ENCODE results near the gene SLC2A4RG. TPM values are rescaled to one million over a fixed set of nuclear protein-coding genes. Genes with fewer than 3 reads are reported as not detected.

SLC2A4RG gene
- total RNA-seq, 2 donors from 2014 or later: 41.2 to 48.0 TPM

DNA sequence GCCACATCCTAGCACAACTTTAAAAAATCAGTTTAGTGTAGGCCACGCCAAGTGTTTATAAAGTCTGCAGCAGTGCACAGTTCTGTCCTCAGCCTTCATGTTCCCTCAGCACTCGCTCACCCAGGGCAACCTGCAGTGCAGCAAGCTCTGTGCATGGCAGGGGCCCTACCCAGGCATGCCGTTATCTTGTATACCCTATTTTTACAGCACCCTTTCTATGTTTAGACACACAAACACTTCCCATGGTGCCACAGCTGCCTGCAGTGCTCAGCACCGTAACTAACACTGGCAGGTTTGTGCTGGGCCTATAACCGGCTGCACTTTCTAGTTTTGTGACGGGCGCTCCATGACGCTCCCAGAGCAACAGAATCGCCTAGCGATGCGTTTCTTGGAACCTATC, 47.7 kb downstream of the SLC2A4RG start:
- ATAC-seq: no peak
- DNase-seq: no peak
- intact Hi-C loops (cut with DNase I, micrococcal nuclease): no loop called here

DNA sequence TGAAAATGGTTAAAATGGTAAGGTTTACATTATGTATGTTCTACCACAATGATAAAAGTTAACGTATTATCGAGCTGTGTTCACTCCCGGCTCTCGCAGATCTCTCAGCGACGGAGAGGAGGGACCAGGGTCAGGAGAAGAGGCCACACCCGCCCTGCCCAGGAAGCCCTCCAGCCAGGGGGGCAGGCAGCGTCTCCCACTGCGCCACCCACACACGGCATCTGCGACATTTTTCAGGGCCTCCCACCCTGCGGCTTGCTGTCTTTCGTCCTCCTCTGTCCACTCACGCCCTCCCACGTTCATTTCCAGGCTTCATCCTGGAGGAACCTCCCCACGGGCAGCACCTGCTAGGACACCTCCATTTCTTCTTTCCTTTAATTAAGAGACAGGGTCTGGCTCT, 48.2 kb downstream of the SLC2A4RG start:
- ATAC-seq (no peak), DNase-seq (no peak)
- intact Hi-C loops (cut with DNase I, micrococcal nuclease): no loop called here

DNA sequence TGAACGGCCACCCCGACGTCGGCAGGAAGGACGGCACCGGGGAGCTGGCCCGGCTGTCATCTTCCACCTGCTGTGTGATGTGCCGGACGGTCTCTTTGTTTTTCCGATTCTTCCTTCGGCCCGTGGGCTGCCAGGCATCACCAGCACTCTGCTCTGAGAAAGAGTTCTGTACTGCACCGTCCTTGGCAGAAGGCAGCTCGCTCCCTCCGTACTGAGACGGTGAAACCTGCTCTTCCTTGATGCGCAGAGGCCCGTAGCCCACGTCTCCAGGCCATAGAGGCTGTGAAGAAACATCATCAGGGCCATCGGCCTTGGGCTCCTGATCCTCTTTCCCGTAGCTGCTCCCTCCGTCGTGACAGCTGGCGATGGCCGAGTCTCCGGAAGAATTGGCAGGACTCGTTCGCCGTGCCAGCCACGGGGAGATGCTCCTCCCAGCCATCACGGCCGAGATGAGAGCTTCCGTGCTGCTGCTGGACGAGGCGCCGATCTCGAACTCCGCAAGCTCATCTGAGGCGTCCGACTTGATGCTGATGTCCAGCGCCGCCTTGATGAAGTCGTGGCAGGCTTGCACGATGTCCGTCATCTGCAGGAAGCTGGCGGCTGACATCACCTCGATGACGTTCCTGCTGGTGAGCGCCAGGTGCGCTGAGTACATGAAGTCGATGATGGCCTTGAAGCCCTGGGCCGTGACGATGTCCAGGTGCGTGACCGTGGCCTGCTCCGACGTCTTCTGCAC, 50.4 kb downstream of the SLC2A4RG start:
- intact Hi-C loops (cut with DNase I, micrococcal nuclease): no loop called here
- DNase-seq (no peak), ATAC-seq (no peak)

DNA sequence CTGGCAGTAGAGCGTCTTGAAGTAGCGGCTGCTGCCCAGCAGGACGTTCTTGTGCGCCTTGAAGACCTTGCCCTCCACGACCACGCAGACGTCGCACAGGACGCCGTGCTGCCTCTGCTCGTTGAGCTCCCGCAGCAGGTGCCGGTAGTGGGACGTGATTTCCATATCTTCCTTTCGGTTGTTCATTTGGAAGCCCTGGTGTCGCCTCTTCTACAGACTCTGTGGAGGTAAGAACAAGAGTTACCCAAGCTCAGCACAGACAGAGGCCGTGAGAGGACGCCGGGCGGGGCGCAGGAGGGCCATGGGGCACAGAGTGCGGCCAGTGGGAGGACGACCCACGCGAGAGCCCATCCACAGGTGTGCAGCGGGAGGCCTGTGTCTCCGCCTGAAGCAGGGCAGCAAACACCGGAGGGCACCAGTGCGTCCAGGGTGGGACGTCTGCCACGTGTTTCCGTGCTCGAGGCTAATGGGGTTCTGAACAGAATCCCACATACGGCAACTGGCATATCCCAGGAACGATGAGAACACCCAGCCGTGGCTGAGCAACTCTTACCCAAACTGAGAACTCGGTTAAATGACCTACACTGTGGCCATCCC, 51.1 kb downstream of the SLC2A4RG start:
- DNase-seq: no peak
- no peak for ATAC-seq
- intact Hi-C loops (cut with DNase I, micrococcal nuclease): no loop called here

DNA sequence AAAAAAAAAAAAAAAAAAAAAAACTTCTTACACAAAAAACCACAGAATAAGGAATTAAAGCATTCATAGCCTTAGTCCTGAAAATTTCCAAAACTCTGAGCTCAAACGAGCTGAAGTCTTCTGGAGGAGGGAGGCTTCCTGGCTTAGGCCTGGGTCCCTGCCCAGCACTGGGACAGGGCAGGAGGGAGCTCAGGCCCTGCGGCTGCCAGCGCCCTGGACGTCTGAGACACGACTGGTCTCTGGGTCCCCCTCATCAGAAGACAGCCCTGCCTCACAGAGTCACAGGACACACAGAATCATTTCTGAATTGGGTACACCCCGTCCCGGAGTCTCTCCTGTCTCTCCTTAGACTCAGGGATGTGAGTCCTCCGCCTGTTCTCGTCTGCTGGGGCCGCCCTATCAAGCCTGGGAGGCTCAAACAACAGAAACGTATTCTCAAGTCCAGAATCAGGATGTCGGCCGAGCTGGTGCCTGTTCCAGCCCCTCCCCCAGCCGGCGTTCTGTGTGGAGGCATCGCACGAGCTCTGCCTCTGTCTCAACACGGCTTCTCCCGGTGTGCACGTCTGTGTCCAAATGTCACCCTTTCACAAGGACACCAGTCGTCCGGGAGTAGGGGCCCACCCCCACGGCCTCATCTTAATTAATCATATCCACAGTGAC, 52.1 kb downstream of the SLC2A4RG start:
- ATAC-seq (no peak), DNase-seq (no peak)
- intact Hi-C loops (cut with DNase I, micrococcal nuclease): no loop called here

DNA sequence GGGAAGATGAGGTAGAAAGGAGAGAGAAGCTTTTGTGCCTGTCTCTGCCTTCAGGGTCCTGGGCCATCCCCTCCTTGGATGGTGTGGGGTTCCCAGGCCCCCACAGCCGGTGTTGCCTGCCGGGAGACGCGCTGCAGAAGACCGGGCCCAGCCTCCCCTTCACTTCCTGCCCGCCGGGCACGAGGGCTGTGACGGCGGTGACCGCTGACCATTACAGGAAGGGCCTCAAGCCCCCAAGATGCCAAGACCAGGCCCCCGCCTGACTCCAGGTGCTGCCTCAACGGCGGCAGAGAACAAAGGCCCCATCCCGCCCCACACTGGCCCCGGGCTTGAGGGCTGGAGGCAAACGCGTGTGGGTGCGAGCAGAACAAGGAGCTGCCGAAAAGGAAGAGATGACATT, 53.3 kb downstream of the SLC2A4RG start:
- DNase-seq (no peak), ATAC-seq (no peak)
- intact Hi-C loops (cut with DNase I, micrococcal nuclease): no loop called here

Other genes with a start within 250 kb of the SLC2A4RG start
- 1 to 10 TPM; 1.3 to 1.8 TPM for gene EEF1A2, start 240.7 kb upstream of the SLC2A4RG start, total RNA-seq
- 100 to 1,000 TPM; 554 to 564 TPM for gene PPDPF, start 219.0 kb upstream of the SLC2A4RG start, total RNA-seq
- 100 to 1,000 TPM in 1 of 2 donors, 10 to 100 TPM in 1; 85.7 to 117 TPM for gene PTK6, start 202.4 kb upstream of the SLC2A4RG start, total RNA-seq
- gene SRMS, start 192.0 kb upstream of the SLC2A4RG start, total RNA-seq: 1 to 10 TPM; 2.4 to 4.6 TPM
- under 1 TPM in 1 of 2 donors, not detected in 1; 0.42 TPM for gene FNDC11, start 185.6 kb upstream of the SLC2A4RG start, total RNA-seq
- 10 to 100 TPM; 39.2 to 43.0 TPM for gene HELZ2, start 165.5 kb upstream of the SLC2A4RG start, total RNA-seq
- gene GMEB2, start 112.7 kb upstream of the SLC2A4RG start, total RNA-seq: 10 to 100 TPM in 1 of 2 donors, 1 to 10 TPM in 1; 9.7 to 11.6 TPM
- 1 to 10 TPM; 2.9 to 5.5 TPM for gene STMN3, start 86.4 kb upstream of the SLC2A4RG start, total RNA-seq
- gene RTEL1, start 81.5 kb upstream of the SLC2A4RG start, total RNA-seq: 10 to 100 TPM; 16.9 to 34.6 TPM
- 1 to 10 TPM in 1 of 2 donors, not detected in 1; 8.9 TPM for gene TNFRSF6B, start 43.1 kb upstream of the SLC2A4RG start, total RNA-seq
- 10 to 100 TPM; 52.2 to 69.5 TPM for gene ARFRP1, start 31.8 kb upstream of the SLC2A4RG start, total RNA-seq
- 10 to 100 TPM; 31.4 to 32.4 TPM for gene ZGPAT, start 31.7 kb upstream of the SLC2A4RG start, total RNA-seq
- gene LIME1, start 3.1 kb upstream of the SLC2A4RG start, total RNA-seq: 10 to 100 TPM; 11.1 to 13.4 TPM
- gene ZBTB46, start 91.5 kb downstream of the SLC2A4RG start, total RNA-seq: 1 to 10 TPM; 3.0 to 5.6 TPM
- not detected for gene ABHD16B, start 121.7 kb downstream of the SLC2A4RG start, total RNA-seq
- gene TPD52L2, start 125.5 kb downstream of the SLC2A4RG start, total RNA-seq: 10 to 100 TPM; 49.5 to 58.5 TPM
- gene DNAJC5, start 155.3 kb downstream of the SLC2A4RG start, total RNA-seq: 10 to 100 TPM; 55.3 to 79.4 TPM
- 10 to 100 TPM; 41.7 to 44.8 TPM for gene UCKL1, start 216.6 kb downstream of the SLC2A4RG start, total RNA-seq
- 1 to 10 TPM; 1.3 to 2.9 TPM for gene ZNF512B, start 230.2 kb downstream of the SLC2A4RG start, total RNA-seq
- 1 to 10 TPM; 5.8 to 9.5 TPM for gene SAMD10, start 239.9 kb downstream of the SLC2A4RG start, total RNA-seq
- 10 to 100 TPM; 51.7 to 51.8 TPM for gene PRPF6, start 241.4 kb downstream of the SLC2A4RG start, total RNA-seq

Data from left colon (tissue), 2 donors.